HFFc6 (cell line): ENCODE results near the gene KIF3A. TPM values are rescaled to one million over a fixed set of nuclear protein-coding genes. Genes with fewer than 3 reads are reported as not detected.

Experiments
- DNase-seq: peaks from one replicate; pipeline ENCODE4 v3.0.0-alpha.2; 2018
- H3K27ac Mint-ChIP-seq: 2 replicates; pipeline ENCODE4 v1.8.0; 2020; ENCODE audit warnings: mild to moderate bottlenecking, mixed read lengths
- H3K27me3 Mint-ChIP-seq: 2 replicates; pipeline ENCODE4 v1.8.0; 2021; ENCODE audit warnings: mild to moderate bottlenecking, moderate library complexity, mixed read lengths; ENCODE audit not compliant: insufficient read depth
- H3K36me3 Mint-ChIP-seq: 2 replicates; pipeline ENCODE4 v1.8.0; 2021; ENCODE audit warnings: low read depth, mixed read lengths
- H3K4me1 Mint-ChIP-seq: 2 replicates; pipeline ENCODE4 v1.8.0; 2020; ENCODE audit warnings: low read depth, mixed read lengths
- H3K4me3 Mint-ChIP-seq: 2 replicates; pipeline ENCODE4 v1.8.0; 2020; ENCODE audit warnings: mild to moderate bottlenecking, moderate library complexity, mixed read lengths
- H3K9me3 Mint-ChIP-seq: 2 replicates; pipeline ENCODE4 v1.8.0; 2020; ENCODE audit warnings: mild to moderate bottlenecking, mixed read lengths
- total RNA-seq, 6 experiments: library from RNA; stranded (reverse); fragmentation: NEBNext Ultra II Directional; extraction: Animal tissue kit (Norgen Biotek cat#: 25700); gene quantifications; 2 replicates in 1 of 6; 3 replicates in 5 of 6; pipeline ENCODE4 v1.2.3, GENCODE V29; 2021
- TF ChIP-seq, protein P1 (sequence below): fragments of 200-600 bp; sonication (generic); IDR thresholded peaks from 2 replicates; pipeline ENCODE4 v1.5.0; 2021; ENCODE audit warnings: antibody characterized with exemption, mild to moderate bottlenecking

Gene KIF3A
- total RNA-seq, 6 experiments from 2014 or later = 12.9 to 15.4 (median 14.9) TPM

DNA sequence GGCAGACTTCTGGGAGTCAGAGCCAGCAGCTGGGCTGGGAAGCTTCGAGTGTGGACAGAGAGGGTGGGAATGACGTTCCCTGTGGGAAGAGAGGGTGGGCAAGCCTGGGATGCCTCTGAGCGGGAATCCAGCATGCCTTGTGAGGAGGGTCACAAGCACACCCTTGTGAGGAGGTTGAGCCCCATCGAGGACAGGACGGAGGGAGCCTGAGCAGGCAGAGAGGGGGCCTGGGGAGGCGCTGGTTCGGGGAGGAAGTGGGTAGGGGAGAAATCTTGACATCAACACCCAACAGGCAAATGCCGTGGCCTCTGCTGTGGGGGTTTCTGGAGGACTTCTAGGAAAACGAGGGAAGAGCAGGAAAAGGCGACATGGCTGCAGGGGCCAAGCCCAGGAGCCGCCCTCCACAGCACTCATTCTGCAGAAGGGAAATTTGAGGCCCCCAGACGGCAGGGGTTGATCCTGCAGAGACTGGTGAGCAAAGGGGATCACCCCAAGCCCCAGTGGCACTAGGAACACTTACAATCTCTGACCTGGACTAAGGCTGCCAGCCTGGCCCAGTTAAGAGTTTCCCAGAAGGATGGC lies 80.5 kb downstream of the KIF3A start:
- Mint-ChIP-seq H3K27me3 (peaks cover 21% of the 10 kb centered on the region), H3K36me3 (no peaks in the 10 kb centered on the region), H3K4me3 (no peak overlapping the region; the same call in 1 of the 2 replicates), H3K27ac (no peak overlapping the region), H3K4me1 (no peaks in the 10 kb centered on the region), H3K9me3 (no peaks in the 10 kb centered on the region)
- no peak for DNase-seq
- TF ChIP-seq, protein P1, sequence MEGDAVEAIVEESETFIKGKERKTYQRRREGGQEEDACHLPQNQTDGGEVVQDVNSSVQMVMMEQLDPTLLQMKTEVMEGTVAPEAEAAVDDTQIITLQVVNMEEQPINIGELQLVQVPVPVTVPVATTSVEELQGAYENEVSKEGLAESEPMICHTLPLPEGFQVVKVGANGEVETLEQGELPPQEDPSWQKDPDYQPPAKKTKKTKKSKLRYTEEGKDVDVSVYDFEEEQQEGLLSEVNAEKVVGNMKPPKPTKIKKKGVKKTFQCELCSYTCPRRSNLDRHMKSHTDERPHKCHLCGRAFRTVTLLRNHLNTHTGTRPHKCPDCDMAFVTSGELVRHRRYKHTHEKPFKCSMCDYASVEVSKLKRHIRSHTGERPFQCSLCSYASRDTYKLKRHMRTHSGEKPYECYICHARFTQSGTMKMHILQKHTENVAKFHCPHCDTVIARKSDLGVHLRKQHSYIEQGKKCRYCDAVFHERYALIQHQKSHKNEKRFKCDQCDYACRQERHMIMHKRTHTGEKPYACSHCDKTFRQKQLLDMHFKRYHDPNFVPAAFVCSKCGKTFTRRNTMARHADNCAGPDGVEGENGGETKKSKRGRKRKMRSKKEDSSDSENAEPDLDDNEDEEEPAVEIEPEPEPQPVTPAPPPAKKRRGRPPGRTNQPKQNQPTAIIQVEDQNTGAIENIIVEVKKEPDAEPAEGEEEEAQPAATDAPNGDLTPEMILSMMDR = no peak

DNA sequence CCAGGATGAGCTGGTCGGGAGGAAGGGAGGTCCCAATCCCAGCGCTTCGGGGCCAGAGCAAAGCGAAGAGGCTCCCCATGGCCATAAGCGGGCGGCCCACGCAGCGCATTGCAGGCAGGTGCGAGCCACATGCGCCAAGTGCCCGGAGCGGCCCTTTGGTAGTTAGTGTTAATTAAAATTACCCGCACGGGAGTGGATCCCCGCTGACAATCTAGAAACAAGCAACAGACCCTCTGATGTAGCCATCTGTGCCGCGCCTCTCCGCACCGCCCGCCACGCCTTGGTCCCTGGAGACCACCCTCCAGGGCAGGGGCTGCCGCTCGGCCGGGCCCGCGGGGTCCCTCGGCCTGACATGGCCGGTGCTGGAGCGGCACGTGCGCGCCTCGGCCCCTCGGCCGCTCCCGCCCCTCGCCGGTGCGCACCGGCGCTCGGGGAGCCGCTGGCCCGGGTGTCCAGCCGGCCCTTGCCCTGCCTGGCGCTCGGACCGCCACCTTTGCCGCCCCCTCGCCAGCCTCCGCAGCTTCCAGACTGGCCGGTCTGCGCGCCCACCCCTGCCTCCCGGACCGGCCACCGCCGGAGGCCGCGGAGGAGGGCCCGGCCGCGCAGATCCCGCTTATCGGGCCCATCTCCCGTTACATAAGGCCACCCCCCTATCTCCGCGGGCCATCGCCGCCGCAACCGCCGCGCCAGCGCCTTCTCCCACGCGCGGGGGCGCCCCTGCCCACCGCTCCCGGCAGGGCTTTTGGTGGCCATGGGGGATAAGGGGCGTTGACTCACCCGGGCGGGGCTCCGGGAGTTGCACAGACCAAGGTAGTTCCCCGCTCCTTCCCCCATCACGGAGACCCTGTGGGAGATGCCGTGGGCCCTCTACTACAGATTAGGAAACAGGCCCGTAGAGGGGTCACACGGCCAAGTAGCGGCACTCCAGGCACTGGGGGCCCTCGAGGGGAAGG lies 81.2 kb downstream of the KIF3A start:
- no peaks in the 10 kb centered on the region for H3K36me3 Mint-ChIP-seq
- DNase-seq = no peak
- TF ChIP-seq, protein P1 = peak; percentile 32; the same call in 1 of the 2 replicates
- peaks cover 21% of the 10 kb centered on the region for H3K27me3 Mint-ChIP-seq
- H3K9me3 Mint-ChIP-seq = no peaks in the 10 kb centered on the region
- H3K4me3 Mint-ChIP-seq = peak overlapping the region; percentile 60
- no peak overlapping the region for H3K27ac Mint-ChIP-seq
- no peaks in the 10 kb centered on the region for H3K4me1 Mint-ChIP-seq

DNA sequence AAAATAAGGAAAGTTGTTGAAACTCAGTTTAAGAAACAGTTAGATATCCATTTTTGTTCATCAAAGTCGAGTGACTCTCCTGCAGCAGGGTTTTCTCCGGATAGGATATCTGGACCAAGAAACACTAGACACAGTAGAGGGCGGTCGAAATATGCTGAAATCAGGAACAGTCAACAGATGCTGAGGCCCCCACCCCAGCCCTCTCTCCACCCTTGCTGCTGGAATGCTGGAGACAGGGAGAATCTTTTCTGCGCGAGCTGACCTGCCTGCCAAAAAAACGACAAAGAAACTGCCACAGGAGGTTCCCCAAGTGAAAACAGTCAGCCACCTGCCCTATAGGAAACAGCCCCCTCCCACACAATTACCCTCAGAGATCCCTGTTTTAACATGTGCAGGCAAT lies 83.6 kb downstream of the KIF3A start:
- Mint-ChIP-seq H3K9me3 (no peaks in the 10 kb centered on the region), H3K27me3 (peaks cover 20% of the 10 kb centered on the region), H3K27ac (no peak overlapping the region), H3K4me1 (no peaks in the 10 kb centered on the region), H3K4me3 (no peak overlapping the region), H3K36me3 (no peaks in the 10 kb centered on the region)
- DNase-seq = no peak
- TF ChIP-seq, protein P1 = no peak

DNA sequence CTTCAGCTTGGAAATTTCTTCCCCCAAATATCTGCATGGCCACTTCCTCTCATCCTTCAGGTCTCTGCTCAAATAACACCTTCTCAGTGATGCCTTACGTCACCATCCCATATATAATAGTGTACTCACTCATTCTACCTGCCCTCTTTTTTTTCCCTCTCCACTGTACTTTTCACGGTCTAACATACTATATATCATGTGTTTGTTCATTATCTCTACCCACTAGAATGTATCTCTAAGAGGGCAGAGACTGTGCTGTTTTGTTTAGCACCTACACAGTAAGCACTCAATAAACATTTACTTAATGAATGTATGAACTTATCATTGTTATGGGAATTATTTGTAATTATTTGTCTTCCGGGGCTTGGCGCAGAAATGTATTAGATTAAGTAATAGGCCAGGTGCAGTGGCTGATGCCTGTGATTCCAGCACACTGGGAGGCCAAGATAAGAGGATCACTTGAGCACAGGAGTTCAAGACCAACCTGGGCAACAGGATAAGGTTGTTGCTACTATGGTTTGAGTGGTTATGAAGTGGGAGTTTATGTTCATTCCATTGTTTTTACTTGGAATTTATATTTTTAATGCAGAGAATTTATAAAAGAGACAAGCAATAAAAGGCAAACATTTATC lies 85.4 kb downstream of the KIF3A start:
- Mint-ChIP-seq H3K4me3 (no peak overlapping the region), H3K4me1 (no peaks in the 10 kb centered on the region), H3K27ac (no peak overlapping the region), H3K36me3 (no peaks in the 10 kb centered on the region), H3K27me3 (peaks cover 28% of the 10 kb centered on the region), H3K9me3 (no peaks in the 10 kb centered on the region)
- no peak for DNase-seq
- TF ChIP-seq, protein P1 = no peak

DNA sequence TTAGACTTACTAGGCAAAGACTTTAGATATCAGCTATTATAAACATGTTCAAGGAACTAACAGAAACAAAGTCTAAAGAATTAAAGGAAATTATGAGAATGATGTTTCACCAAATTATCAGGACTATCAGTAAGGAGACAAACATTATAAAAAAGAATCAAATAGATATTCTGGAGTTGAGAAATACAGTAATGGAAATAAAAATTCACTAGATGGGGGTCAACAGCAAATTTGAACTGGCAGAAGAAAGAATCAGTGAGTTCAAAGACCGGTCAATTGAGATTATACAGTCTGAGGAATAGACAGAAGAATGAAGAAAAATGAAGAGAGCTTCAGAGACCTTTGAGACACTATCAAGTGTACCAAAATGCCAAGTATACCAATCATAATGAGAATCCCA lies 89.0 kb downstream of the KIF3A start:
- DNase-seq = no peak
- TF ChIP-seq, protein P1 = no peak
- no peak overlapping the region for H3K27ac Mint-ChIP-seq
- H3K4me1 Mint-ChIP-seq = no peaks in the 10 kb centered on the region
- H3K4me3 Mint-ChIP-seq = no peak overlapping the region
- peaks cover 10% of the 10 kb centered on the region for H3K27me3 Mint-ChIP-seq
- no peaks in the 10 kb centered on the region for H3K9me3 Mint-ChIP-seq
- no peaks in the 10 kb centered on the region; the same call in 1 of the 2 replicates for H3K36me3 Mint-ChIP-seq
